Measurements from ENCODE around the gene DIDO1. TPM values are rescaled to one million over a fixed set of nuclear protein-coding genes. Genes with fewer than 3 reads are reported as not detected.
A peak's percentile ranks its signal among the peaks of the same experiment; 100 is the strongest.

The DIDO1 gene
- total and polyA plus RNA-seq, 4 experiments from 2014 or later: 24.7 to 129 (median 83.5) TPM

- Histone ChIP-seq H3K27me3 (ENCODE audit: insufficient read depth, low read length) (no peaks in the 10 kb centered on the region), H3K9me3 (ENCODE audit: control insufficient read depth in 1 of 2, low read length in 2 of 2) (no peaks in the 10 kb centered on the region), H3K4me1 (ENCODE audit: insufficient read depth, low read length) (peaks cover 68% of the 10 kb centered on the region), H3K27ac (ENCODE audit: low read depth, low read length) (no peak overlapping the region), H3K36me3 (ENCODE audit: insufficient read depth, low read length) (no peaks in the 10 kb centered on the region), H3K4me3 (ENCODE audit: low read length in 2 of 2) (no peak overlapping the region)
- intact Hi-C loops (cut with micrococcal nuclease): no loop called here
- ChIA-PET CTCF (ENCODE audit: partially characterized antibody) (interaction anchor here (0.9 to 2.8 kb wide), 8 partner anchors 9 to 74 kb away, joined by 3 to 14 read pairs (median 6); partner anchors contain the start of gene DIDO1), POLR2A (ENCODE audit: partially characterized antibody) (interaction anchor here (0.6 to 6.6 kb wide), 6 partner anchors 9 to 50 kb away, joined by 3 to 126 read pairs (median 6); partner anchors contain the start of genes DIDO1 and SLC17A9)
- DNase-seq: no peak
- Mint-ChIP-seq H3K27me3 (no peaks in the 10 kb centered on the region), H3K9me3 (peaks cover 0 to 3% (median 0%) of the 10 kb centered on the region in 8 donors), H3K36me3 (peaks cover 0 to 25% of the 10 kb centered on the region in 2 donors), H3K4me1 (peaks cover 20 to 45% (median 35%) of the 10 kb centered on the region in 4 donors), H3K4me3 (no peak overlapping the region), H3K27ac (no peak overlapping the region)
Observed at GRCh38 chr20:62935204-62935967, 9.1 kb upstream of the DIDO1 start.

GRCh38 chr20:62933966-62934365, 7.7 kb upstream of the DIDO1 start:
- no peak overlapping the region for H3K27ac Mint-ChIP-seq
- H3K4me3 Mint-ChIP-seq: no peak overlapping the region
- Histone ChIP-seq H3K4me3 (ENCODE audit: low read length in 2 of 2) (no peak overlapping the region), H3K27ac (ENCODE audit: low read depth, low read length) (no peak overlapping the region), H3K36me3 (ENCODE audit: insufficient read depth, low read length) (no peaks in the 10 kb centered on the region), H3K27me3 (ENCODE audit: insufficient read depth, low read length) (no peaks in the 10 kb centered on the region), H3K4me1 (ENCODE audit: insufficient read depth, low read length) (peaks cover 67% of the 10 kb centered on the region), H3K9me3 (ENCODE audit: control insufficient read depth in 1 of 2, low read length in 2 of 2) (no peaks in the 10 kb centered on the region)
- no peaks in the 10 kb centered on the region for H3K27me3 Mint-ChIP-seq
- peaks cover 0 to 20% of the 10 kb centered on the region in 2 donors for H3K36me3 Mint-ChIP-seq
- peaks cover 0 to 3% (median 0%) of the 10 kb centered on the region in 8 donors for H3K9me3 Mint-ChIP-seq
- intact Hi-C loops (cut with micrococcal nuclease): no loop called here
- ChIA-PET POLR2A (ENCODE audit: partially characterized antibody) (interaction anchor here (1.5 to 6.6 kb wide), 4 partner anchors 8 to 20 kb away, joined by 5 to 126 read pairs (median 36); partner anchors contain the start of genes DIDO1 and SLC17A9), CTCF (ENCODE audit: partially characterized antibody) (interaction anchor here (0.7 to 2.2 kb wide), 5 partner anchors 13 to 75 kb away, joined by 3 to 14 read pairs (median 5); no protein-coding TSS in a partner anchor)
- peaks cover 21 to 46% (median 31%) of the 10 kb centered on the region in 4 donors for H3K4me1 Mint-ChIP-seq
- no peak for DNase-seq

- DNase-seq: no peak
- Histone ChIP-seq H3K27ac (ENCODE audit: low read depth, low read length) (no peak overlapping the region), H3K4me1 (ENCODE audit: insufficient read depth, low read length) (peaks cover 78% of the 10 kb centered on the region), H3K27me3 (ENCODE audit: insufficient read depth, low read length) (no peaks in the 10 kb centered on the region), H3K4me3 (ENCODE audit: low read length in 2 of 2) (no peak overlapping the region), H3K36me3 (ENCODE audit: insufficient read depth, low read length) (no peaks in the 10 kb centered on the region), H3K9me3 (ENCODE audit: control insufficient read depth in 1 of 2, low read length in 2 of 2) (no peaks in the 10 kb centered on the region)
- Mint-ChIP-seq H3K36me3 (peaks cover 0 to 14% of the 10 kb centered on the region in 2 donors), H3K27ac (peak overlapping the region in 2 of 7 donors; percentile 74 to 80), H3K4me3 (no peak overlapping the region), H3K9me3 (no peaks in the 10 kb centered on the region), H3K4me1 (peaks cover 21 to 50% (median 39%) of the 10 kb centered on the region in 4 donors), H3K27me3 (no peaks in the 10 kb centered on the region)
- ChIA-PET CTCF (ENCODE audit: partially characterized antibody) (no interaction called here), POLR2A (ENCODE audit: partially characterized antibody) (no interaction called here)
- intact Hi-C loops (cut with micrococcal nuclease): no loop called here
Observed at GRCh38 chr20:62931464-62931863, 5.2 kb upstream of the DIDO1 start.

GRCh38 chr20:62929051-62929538, 2.8 kb upstream of the DIDO1 start:
- CTCF ChIA-PET (ENCODE audit: partially characterized antibody): interaction anchor here (1.7 to 9.3 kb wide), 2 partner anchors 21 to 28 kb away, joined by 8 to 90 read pairs; no protein-coding TSS in a partner anchor
- no peaks in the 10 kb centered on the region for H3K9me3 ChIP-seq (ENCODE audit: control insufficient read depth in 1 of 2, low read length in 2 of 2)
- H3K27ac Mint-ChIP-seq: peak overlapping the region; percentile 80 to 97 (median 94)
- peaks cover 0 to 20% of the 10 kb centered on the region in 2 donors for H3K36me3 Mint-ChIP-seq
- no peaks in the 10 kb centered on the region for H3K9me3 Mint-ChIP-seq
- no peaks in the 10 kb centered on the region for H3K27me3 ChIP-seq (ENCODE audit: insufficient read depth, low read length)
- peaks cover 66% of the 10 kb centered on the region for H3K4me1 ChIP-seq (ENCODE audit: insufficient read depth, low read length)
- peak overlapping the region; percentile 64 for H3K27ac ChIP-seq (ENCODE audit: low read depth, low read length)
- H3K4me3 Mint-ChIP-seq: peak overlapping the region; percentile 92 to 97 (median 96)
- peak overlapping the region; percentile 64 to 88 for H3K4me3 ChIP-seq (ENCODE audit: low read length in 2 of 2)
- no peaks in the 10 kb centered on the region for H3K27me3 Mint-ChIP-seq
- peak; percentile 36 to 69 (median 40) for DNase-seq
- no peaks in the 10 kb centered on the region for H3K36me3 ChIP-seq (ENCODE audit: insufficient read depth, low read length)
- POLR2A ChIA-PET (ENCODE audit: partially characterized antibody): interaction anchor here (1.2 to 6.8 kb wide), 5 partner anchors 8 to 28 kb away, joined by 3 to 126 read pairs (median 24); partner anchors contain the start of gene GID8
- intact Hi-C loops (cut with micrococcal nuclease): loop anchor here (5.0 kb wide), 1 partner anchor 67 kb away; the partner anchor contains the start of gene TCFL5
- H3K4me1 Mint-ChIP-seq: peaks cover 29 to 68% (median 49%) of the 10 kb centered on the region in 4 donors

- H3K9me3 Mint-ChIP-seq: no peaks in the 10 kb centered on the region
- Histone ChIP-seq H3K4me3 (ENCODE audit: low read length in 2 of 2) (peak overlapping the region; percentile 64 to 88), H3K4me1 (ENCODE audit: insufficient read depth, low read length) (peaks cover 66% of the 10 kb centered on the region), H3K9me3 (ENCODE audit: control insufficient read depth in 1 of 2, low read length in 2 of 2) (no peaks in the 10 kb centered on the region), H3K36me3 (ENCODE audit: insufficient read depth, low read length) (no peaks in the 10 kb centered on the region), H3K27me3 (ENCODE audit: insufficient read depth, low read length) (no peaks in the 10 kb centered on the region), H3K27ac (ENCODE audit: low read depth, low read length) (peak overlapping the region; percentile 64)
- H3K36me3 Mint-ChIP-seq: peaks cover 0 to 20% of the 10 kb centered on the region in 2 donors
- peak overlapping the region; percentile 80 to 97 (median 94) for H3K27ac Mint-ChIP-seq
- peak in 1 of 5 donors; percentile 17 for DNase-seq
- CTCF ChIA-PET (ENCODE audit: partially characterized antibody): interaction anchor here (0.9 to 9.3 kb wide), 5 partner anchors 9 to 31 kb away, joined by 3 to 90 read pairs (median 8); partner anchors contain the start of gene GID8
- H3K4me1 Mint-ChIP-seq: peaks cover 32 to 75% (median 54%) of the 10 kb centered on the region in 4 donors
- no peaks in the 10 kb centered on the region for H3K27me3 Mint-ChIP-seq
- H3K4me3 Mint-ChIP-seq: peak overlapping the region; percentile 92 to 97 (median 96)
- intact Hi-C loops (cut with micrococcal nuclease): loop anchor here (5.0 kb wide), 1 partner anchor 66 kb away; the partner anchor contains the start of gene TCFL5
- POLR2A ChIA-PET (ENCODE audit: partially characterized antibody): interaction anchor here (1.2 to 6.8 kb wide), 6 partner anchors 9 to 27 kb away, joined by 3 to 126 read pairs (median 16); partner anchors contain the start of gene GID8
Observed at GRCh38 chr20:62928246-62928939, 2.1 kb upstream of the DIDO1 start.

GRCh38 chr20:62927128-62927705, 912 bp upstream of the DIDO1 start:
- ChIA-PET CTCF (ENCODE audit: partially characterized antibody) (interaction anchor here (0.9 to 9.3 kb wide), 6 partner anchors 8 to 30 kb away, joined by 4 to 90 read pairs (median 7); partner anchors contain the start of gene GID8), POLR2A (ENCODE audit: partially characterized antibody) (interaction anchor here (0.6 to 6.8 kb wide), 12 partner anchors 9 to 123 kb away, joined by 3 to 126 read pairs (median 4); partner anchors contain the start of genes GID8 and OGFR)
- no peak for DNase-seq
- Histone ChIP-seq H3K9me3 (ENCODE audit: control insufficient read depth in 1 of 2, low read length in 2 of 2) (no peaks in the 10 kb centered on the region), H3K4me1 (ENCODE audit: insufficient read depth, low read length) (peaks cover 71% of the 10 kb centered on the region), H3K27ac (ENCODE audit: low read depth, low read length) (peak overlapping the region; percentile 91), H3K36me3 (ENCODE audit: insufficient read depth, low read length) (no peaks in the 10 kb centered on the region), H3K4me3 (ENCODE audit: low read length in 2 of 2) (peak overlapping the region; percentile 61 to 88), H3K27me3 (ENCODE audit: insufficient read depth, low read length) (no peaks in the 10 kb centered on the region)
- H3K4me3 Mint-ChIP-seq: peak overlapping the region; percentile 92 to 97 (median 96)
- no peaks in the 10 kb centered on the region for H3K27me3 Mint-ChIP-seq
- H3K9me3 Mint-ChIP-seq: no peaks in the 10 kb centered on the region
- peaks cover 0 to 18% of the 10 kb centered on the region in 2 donors for H3K36me3 Mint-ChIP-seq
- intact Hi-C loops (cut with micrococcal nuclease): loop anchor here (5.0 kb wide), 1 partner anchor 65 kb away; the partner anchor contains the start of gene TCFL5
- H3K27ac Mint-ChIP-seq: peak overlapping the region in 6 of 7 donors; percentile 71 to 94 (median 90)
- H3K4me1 Mint-ChIP-seq: peaks cover 36 to 87% (median 63%) of the 10 kb centered on the region in 4 donors
